Esophagus muscularis mucosa (tissue), 4 donors: ENCODE data around the gene FANCC. TPM values are rescaled to one million over a fixed set of nuclear protein-coding genes. Genes with fewer than 3 reads are reported as not detected.

Source experiments
- DNase-seq: peaks from one replicate; pipeline ENCODE4 v3.0.0-alpha.2; 2017; ENCODE audit errors: extremely low spot score
- H3K27ac ChIP-seq, 4 donors: fragments of 200-600 bp; sonication (generic); replicated peaks in 1 of 4; 1 replicate in 3 of 4; 2 replicates in 1 of 4; pipeline ENCODE4 v1.5.1; 2016 to 2019; ENCODE audit warnings: mild to moderate bottlenecking in 1 of 4
- H3K27me3 ChIP-seq, 4 donors: fragments of 200-600 bp; sonication (generic); one replicate each; pipeline versions ENCODE4 v1.5.1 to v1.6.0; 2016 to 2019
- H3K36me3 ChIP-seq, 4 donors: fragments of 200-600 bp; sonication (generic); one replicate each; pipeline ENCODE4 v1.5.1; 2016 to 2019
- H3K4me1 ChIP-seq, 4 donors: fragments of 200-600 bp; sonication (generic); one replicate each; pipeline ENCODE4 v1.5.1; 2016 to 2019
- H3K4me3 ChIP-seq, 4 donors: fragments of 200-600 bp; sonication (generic); 1 replicate in 2 of 4; 2 replicates in 2 of 4; pipeline ENCODE4 v1.5.1; 2016 to 2019; ENCODE audit warnings: mild to moderate bottlenecking in 4 of 4, moderate library complexity in 1 of 4
- H3K9me3 ChIP-seq, 4 donors: fragments of 200-600 bp; sonication (generic); 1 replicate in 3 of 4; 2 replicates in 1 of 4; pipeline ENCODE4 v1.5.1; 2016 to 2019
- EP300 ChIP-seq: sonication (generic); formaldehyde crosslinking; IDR thresholded peaks from one replicate; pipeline ENCODE4 v1.6.1; 2017; ENCODE audit warnings: antibody characterized with exemption
- POLR2A ChIP-seq: fragments of 450-650 bp; IDR thresholded peaks from one replicate; pipeline ENCODE4 v1.6.1; 2017; ENCODE audit warnings: antibody characterized with exemption, moderate library complexity, mild to moderate bottlenecking, low read depth
- POLR2AphosphoS5 ChIP-seq, 2 donors: sonication (generic); formaldehyde crosslinking; IDR thresholded peaks; one replicate each; pipeline ENCODE4 v1.6.1; 2017; ENCODE audit warnings: antibody characterized with exemption in 2 of 2
- WGBS: methylation state at CpG from one replicate; pipeline ENCODE4 v1.1.5; 2018; 5-methylcytosine and 5-hydroxymethylcytosine counted together
- intact Hi-C: fragments of 100-400 bp; cut with DNase I; formaldehyde crosslinking; loops from one replicate; pipeline ENCODE4 v1.15.1; 2023
- total RNA-seq, 4 donors: library from RNA; depleted of rRNA; stranded (reverse); fragments of >200 nt; gene quantifications; one replicate each; pipeline versions ENCODE4 v1.1.0 to v1.2.1, GENCODE V29; 2016
- TF ChIP-seq, protein P1 (sequence below), 3 experiments: fragments of 200-600 bp in 2 of 3; fragments of 450-650 bp in 1 of 3; sonication (generic) in 2 of 3; IDR thresholded peaks; one replicate each; pipeline ENCODE4 v1.5.1; 2017 to 2019; ENCODE audit warnings: antibody characterized with exemption in 3 of 3, mild to moderate bottlenecking in 2 of 3, moderate library complexity in 1 of 3

FANCC gene
- total RNA-seq, 4 donors from 2014 or later: 5.3 to 9.5 (median 6.8) TPM

DNA sequence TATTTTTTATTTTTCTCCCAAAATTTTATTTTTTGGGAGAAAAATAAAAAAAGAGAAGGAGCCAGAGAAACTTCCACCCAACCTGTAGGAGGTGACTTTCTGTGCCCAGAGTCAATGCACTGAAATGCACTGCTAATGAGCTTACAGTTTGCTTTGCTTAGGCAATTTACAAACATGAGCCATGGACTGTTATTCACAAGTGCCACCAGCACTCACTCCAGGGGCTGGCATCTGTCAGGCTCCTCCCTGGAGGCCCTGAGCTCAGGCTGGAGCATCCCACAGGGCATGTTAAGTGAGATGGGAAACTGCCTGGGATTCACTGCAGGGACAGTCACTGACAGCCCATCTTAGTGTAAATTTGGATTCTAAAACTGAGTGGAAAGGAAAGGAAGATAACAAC lies 74.9 kb downstream of the FANCC start:
- TF ChIP-seq POLR2AphosphoS5 (IDR thresholded peaks at IDR 0.05): no peak
- TF ChIP-seq POLR2A: no peak
- TF ChIP-seq, protein P1, sequence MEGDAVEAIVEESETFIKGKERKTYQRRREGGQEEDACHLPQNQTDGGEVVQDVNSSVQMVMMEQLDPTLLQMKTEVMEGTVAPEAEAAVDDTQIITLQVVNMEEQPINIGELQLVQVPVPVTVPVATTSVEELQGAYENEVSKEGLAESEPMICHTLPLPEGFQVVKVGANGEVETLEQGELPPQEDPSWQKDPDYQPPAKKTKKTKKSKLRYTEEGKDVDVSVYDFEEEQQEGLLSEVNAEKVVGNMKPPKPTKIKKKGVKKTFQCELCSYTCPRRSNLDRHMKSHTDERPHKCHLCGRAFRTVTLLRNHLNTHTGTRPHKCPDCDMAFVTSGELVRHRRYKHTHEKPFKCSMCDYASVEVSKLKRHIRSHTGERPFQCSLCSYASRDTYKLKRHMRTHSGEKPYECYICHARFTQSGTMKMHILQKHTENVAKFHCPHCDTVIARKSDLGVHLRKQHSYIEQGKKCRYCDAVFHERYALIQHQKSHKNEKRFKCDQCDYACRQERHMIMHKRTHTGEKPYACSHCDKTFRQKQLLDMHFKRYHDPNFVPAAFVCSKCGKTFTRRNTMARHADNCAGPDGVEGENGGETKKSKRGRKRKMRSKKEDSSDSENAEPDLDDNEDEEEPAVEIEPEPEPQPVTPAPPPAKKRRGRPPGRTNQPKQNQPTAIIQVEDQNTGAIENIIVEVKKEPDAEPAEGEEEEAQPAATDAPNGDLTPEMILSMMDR (IDR thresholded peaks at IDR 0.05): no peak
- TF ChIP-seq EP300: no peak

DNA sequence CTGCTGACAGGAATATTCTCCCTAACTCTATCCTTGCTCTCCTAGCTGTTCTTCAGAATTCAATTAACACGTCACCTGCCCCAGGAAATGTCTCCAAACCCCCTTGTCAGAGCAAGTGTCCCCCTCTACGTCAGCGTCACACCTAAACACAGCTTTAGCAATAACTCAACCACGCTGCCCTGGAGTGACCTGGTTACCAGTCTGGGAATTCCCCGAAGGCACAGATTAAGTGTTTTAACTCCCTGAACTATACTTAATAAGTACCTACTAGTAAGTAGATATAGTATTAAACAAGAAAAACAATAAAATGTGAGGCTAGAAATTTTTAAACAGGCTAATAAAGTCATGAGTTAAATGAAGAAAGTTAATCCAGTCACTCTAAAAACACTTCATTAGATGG lies 78.4 kb downstream of the FANCC start:
- peak; percentile 34 for DNase-seq
- TF ChIP-seq POLR2AphosphoS5 (IDR thresholded peaks at IDR 0.05) (no peak), POLR2A (no peak), EP300 (no peak)
- TF ChIP-seq, protein P1 (IDR thresholded peaks at IDR 0.05): no peak
- Histone ChIP-seq H3K36me3 (no peaks in the 10 kb centered on the region), H3K27ac (no peak overlapping the region), H3K4me1 (no peaks in the 10 kb centered on the region), H3K9me3 (no peaks in the 10 kb centered on the region), H3K4me3 (no peak overlapping the region), H3K27me3 (no peaks in the 10 kb centered on the region)
- intact Hi-C loops: no loop called here
- WGBS: 98% methylated on average over 5 of the region's 5 CpGs

More for the DNA sequence above, 74.9 kb downstream of the FANCC start:
- Histone ChIP-seq H3K36me3 (peaks cover 0 to 19% (median 4%) of the 10 kb centered on the region in 4 donors), H3K27me3 (no peaks in the 10 kb centered on the region), H3K27ac (no peak overlapping the region), H3K4me1 (no peaks in the 10 kb centered on the region), H3K4me3 (no peak overlapping the region), H3K9me3 (no peaks in the 10 kb centered on the region)
- peak; percentile 66 for DNase-seq
- intact Hi-C loops: no loop called here

- TF ChIP-seq, protein P1 (IDR thresholded peaks at IDR 0.05): no peak
- TF ChIP-seq EP300 (no peak), POLR2A (no peak), POLR2AphosphoS5 (IDR thresholded peaks at IDR 0.05) (no peak)
- Histone ChIP-seq H3K27ac (no peak overlapping the region), H3K4me3 (no peak overlapping the region), H3K9me3 (no peaks in the 10 kb centered on the region), H3K4me1 (no peaks in the 10 kb centered on the region), H3K27me3 (no peaks in the 10 kb centered on the region), H3K36me3 (no peaks in the 10 kb centered on the region)
- no peak for DNase-seq
- intact Hi-C loops: no loop called here
- WGBS: 94% methylated on average over 7 of the region's 7 CpGs
Observed at GRCh38 chr9:95237336-95237735, 80.2 kb downstream of the FANCC start.

DNA sequence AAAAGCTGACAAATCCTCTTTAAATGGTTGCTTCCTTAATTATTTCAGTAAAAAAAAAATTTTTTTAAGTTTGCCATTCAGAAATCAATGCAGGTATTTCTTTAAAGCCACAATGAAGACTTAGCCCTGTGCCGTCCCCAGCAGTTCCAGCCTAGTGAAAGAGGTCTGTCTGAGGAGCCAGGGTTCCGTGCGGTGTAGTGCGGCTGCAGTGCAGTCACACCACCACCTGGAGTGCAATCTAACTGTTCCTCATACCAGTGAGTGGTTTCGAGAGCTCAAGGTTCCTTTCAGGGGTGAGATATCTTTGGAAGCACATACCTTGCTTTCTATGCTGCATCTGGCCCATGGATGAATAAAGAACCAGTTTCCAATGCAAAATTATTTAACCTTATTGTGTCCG lies 87.5 kb downstream of the FANCC start:
- intact Hi-C loops: no loop called here
- Histone ChIP-seq H3K9me3 (no peaks in the 10 kb centered on the region), H3K36me3 (peaks cover 0 to 7% (median 0%) of the 10 kb centered on the region in 4 donors), H3K4me3 (no peak overlapping the region), H3K4me1 (no peaks in the 10 kb centered on the region), H3K27me3 (no peaks in the 10 kb centered on the region), H3K27ac (no peak overlapping the region)
- DNase-seq: no peak
- WGBS: 99% methylated on average over 6 of the region's 6 CpGs
- TF ChIP-seq POLR2A: no peak
- TF ChIP-seq, protein P1 (IDR thresholded peaks at IDR 0.05): no peak
- TF ChIP-seq POLR2AphosphoS5 (IDR thresholded peaks at IDR 0.05): no peak
- TF ChIP-seq EP300: no peak

- intact Hi-C loops: no loop called here
- Histone ChIP-seq H3K27ac (no peak overlapping the region), H3K4me1 (no peaks in the 10 kb centered on the region), H3K4me3 (no peak overlapping the region), H3K27me3 (no peaks in the 10 kb centered on the region), H3K9me3 (no peaks in the 10 kb centered on the region), H3K36me3 (peaks cover 0 to 7% (median 0%) of the 10 kb centered on the region in 4 donors)
- 86% methylated on average over 4 of the region's 4 CpGs for WGBS
- no peak for DNase-seq
- no peak for TF ChIP-seq POLR2A
- no peak for TF ChIP-seq POLR2AphosphoS5 (IDR thresholded peaks at IDR 0.05)
- no peak for TF ChIP-seq EP300
- TF ChIP-seq, protein P1 (IDR thresholded peaks at IDR 0.05): no peak
Observed at GRCh38 chr9:95229230-95229915, 88.1 kb downstream of the FANCC start.
